ENCODE results near the gene RNF217.

GRCh38 chr6:124970763-124971162 is 8.5 kb downstream of the RNF217 start:
- no peak for TF ChIP-seq EZH2 (IDR thresholded peaks at IDR 0.05)
- TF ChIP-seq POLR2AphosphoS5 (IDR thresholded peaks at IDR 0.05; ENCODE audit: borderline replicate concordance, low read depth, low read length) = no peak
- TF ChIP-seq FOXP2 (optimal IDR thresholded peaks at IDR 0.05; ENCODE audit: control extremely low read depth, extremely low read length, insufficient read depth) = no peak

All from SK-N-MC (cell line).